GM19324 (cell line): ENCODE results near the gene PPDPF.

Experiments used
- ATAC-seq: cut with Tn5 transposase; IDR thresholded peaks from one replicate; pipeline ENCODE4 v1.9.1; 2021; ENCODE audit warnings: mild to moderate bottlenecking, moderate library complexity; ENCODE audit not compliant: unreplicated experiment, low FRiP score

Gene PPDPF

GRCh38 chr20:63519668-63520503 lies 679 bp upstream of the PPDPF start:
- peak; percentile 21 for ATAC-seq

DNA sequence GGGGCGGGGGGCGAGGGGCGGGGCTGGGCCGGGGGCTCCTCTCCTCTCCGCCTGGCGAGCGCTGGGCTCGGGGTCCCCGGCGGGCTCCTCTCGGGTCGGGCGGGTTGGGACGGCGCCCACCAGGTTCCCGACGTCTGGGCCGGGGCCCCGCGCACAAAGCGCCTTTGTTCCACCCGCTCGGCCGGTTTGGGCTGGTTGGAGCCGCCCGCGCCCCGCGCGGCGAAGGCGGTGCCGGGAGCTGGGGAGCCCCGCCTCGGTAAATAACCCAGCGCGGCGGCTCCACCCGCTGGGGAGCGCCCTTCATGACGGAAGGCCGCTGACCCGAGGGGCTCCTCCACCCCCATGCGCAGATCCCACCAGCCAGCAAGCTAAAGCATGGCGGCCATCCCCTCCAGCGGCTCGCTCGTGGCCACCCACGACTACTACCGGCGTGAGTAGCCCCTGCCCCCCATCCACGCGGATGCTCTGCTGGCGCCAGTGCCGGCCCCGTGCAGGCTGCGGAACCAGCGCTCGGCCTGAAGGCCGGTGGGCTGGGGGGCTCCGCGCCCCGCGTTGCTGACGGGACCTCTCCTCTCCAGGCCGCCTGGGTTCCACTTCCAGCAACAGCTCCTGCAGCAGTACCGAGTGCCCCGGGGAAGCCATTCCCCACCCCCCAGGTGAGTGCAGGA lies 503 bp downstream of the PPDPF start:
- peak; percentile 56 for ATAC-seq

DNA sequence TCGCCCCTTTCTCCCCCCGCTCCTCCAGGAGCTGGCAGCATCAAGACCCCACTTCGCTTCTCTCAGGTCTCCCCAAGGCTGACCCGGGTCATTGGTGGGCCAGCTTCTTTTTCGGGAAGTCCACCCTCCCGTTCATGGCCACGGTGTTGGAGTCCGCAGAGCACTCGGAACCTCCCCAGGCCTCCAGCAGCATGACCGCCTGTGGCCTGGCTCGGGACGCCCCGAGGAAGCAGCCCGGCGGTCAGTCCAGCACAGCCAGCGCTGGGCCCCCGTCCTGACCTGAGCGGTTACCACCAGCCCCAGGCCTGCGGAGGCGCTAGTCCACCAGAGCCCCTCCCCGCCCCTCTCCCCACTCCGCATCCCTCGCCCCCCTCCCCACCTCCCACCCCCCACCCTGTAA lies 1.0 kb downstream of the PPDPF start:
- ATAC-seq, result no peak

- ATAC-seq, result no peak
Measured at GRCh38 chr20:63522091-63522868, 1.7 kb downstream of the PPDPF start.

DNA sequence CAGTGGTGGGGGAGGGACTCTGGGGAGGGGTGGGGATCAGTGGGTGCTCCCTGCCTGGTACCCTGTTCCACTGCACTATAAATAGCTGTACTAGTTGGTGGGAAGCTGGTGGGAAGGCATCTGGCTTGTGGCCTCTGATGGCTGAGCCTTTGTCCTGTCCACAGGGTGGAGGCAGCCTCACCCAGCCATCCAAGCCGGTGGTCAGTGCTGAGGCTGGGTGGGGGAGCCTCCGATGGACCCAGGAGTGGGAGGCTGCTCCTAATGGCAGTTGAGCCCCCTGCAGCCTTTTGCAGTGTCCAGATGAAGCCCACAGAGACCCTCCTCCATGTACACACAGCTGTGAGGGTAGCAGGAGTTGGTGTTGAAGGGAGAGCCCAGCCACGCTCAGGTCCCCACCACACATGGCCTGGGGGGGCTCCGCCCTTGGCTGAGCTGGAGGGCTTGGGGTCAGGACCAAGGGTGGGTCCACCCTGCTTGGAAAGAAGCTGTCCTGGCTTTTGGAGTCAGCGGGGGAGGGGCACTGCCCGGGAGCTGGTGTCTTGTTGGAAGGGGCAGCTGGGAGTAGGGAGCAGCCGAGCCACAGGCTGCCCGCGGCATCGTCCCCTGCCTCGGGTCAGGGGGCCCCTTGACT lies 2.5 kb downstream of the PPDPF start:
- no peak for ATAC-seq

DNA sequence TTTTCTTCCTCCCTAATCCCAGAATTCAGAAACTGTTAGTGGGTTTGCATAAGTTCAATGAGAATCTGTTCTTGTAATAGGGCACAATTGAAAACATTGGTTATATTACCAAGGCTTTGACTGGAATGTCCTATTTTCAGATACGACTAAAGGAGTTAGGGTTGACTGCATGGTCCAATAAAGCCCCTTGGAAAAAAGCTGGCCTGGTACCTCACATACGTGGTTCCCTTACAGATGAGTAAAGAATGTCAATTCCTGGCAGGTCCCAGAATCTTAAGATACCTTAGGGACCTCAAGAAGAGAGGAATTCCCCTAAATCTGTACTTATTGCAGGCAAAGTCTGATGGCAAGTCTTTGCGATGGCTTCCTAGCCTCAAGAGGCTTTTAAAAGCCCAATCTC lies 4.6 kb downstream of the PPDPF start:
- ATAC-seq, result no peak

DNA sequence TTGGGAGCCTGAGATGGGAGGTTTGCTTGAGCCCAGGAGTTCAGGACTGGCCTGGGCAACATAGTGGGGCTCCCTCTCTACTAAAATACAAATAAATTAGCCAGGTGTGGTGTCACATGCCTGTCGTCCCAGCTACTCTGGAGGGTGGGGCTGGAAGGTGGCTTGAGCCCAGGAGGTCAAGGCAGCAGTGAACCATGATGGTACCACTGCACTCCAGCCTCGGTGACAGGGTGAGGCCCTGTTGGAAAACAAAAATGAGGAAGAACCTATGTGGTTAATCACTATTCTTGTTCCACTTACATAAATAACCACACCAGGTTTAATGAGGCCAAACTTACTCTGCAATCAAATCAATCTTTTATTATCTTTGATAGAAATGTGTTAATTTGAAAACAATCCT lies 5.4 kb downstream of the PPDPF start:
- no peak for ATAC-seq

DNA sequence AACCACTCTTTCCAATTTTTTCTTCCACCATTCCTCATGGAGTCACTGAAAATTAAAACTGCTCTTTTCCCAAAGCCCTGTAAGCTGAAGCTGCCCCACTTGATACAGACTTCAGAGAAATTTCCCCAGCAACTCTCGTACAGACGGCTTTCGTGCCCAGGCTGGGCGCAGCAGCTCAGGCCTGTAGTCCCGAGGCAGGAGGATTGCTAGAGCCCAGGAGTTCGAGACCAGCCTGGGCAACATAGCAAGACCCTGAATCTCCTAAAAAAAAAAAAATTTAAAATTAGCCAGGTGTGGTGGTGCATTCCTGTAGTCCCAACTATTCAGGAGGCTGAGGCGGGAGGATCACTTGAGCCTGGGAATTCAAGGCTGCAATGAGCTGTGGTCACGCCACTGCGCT lies 6.6 kb downstream of the PPDPF start:
- ATAC-seq, result no peak

DNA sequence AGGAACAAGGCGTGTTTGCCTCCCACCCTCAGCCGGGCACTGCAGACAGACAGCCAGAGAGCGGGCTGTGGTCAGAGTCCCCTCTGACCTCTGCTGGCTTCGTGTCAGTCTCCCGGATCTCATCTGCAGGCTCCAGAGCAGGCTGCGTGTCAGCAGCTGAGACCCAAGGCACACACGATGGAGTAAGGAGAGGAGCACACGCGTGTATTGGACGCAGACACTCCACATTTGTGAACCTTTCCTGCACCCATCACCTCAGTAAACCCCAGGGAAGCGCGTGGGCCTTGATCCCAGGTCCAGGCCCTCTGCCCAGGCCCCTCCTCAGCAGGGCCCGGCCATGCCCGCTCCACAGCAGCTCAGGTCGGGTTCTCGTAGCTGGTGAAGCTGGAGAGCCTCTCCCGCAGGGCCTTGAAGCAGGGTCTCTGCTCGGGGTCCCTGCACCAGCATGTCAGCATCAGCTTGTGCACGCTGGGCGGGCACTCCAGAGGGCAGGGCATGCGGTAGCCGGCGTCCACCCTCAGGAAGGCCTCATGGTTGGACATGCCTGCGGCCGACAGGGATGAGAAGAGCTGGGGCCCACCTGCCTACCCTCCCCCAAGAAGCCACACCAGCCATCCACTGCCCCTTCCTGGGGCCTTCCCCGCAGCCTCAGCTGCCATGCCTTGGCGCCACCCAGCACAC lies 8.8 kb downstream of the PPDPF start:
- ATAC-seq, result no peak

DNA sequence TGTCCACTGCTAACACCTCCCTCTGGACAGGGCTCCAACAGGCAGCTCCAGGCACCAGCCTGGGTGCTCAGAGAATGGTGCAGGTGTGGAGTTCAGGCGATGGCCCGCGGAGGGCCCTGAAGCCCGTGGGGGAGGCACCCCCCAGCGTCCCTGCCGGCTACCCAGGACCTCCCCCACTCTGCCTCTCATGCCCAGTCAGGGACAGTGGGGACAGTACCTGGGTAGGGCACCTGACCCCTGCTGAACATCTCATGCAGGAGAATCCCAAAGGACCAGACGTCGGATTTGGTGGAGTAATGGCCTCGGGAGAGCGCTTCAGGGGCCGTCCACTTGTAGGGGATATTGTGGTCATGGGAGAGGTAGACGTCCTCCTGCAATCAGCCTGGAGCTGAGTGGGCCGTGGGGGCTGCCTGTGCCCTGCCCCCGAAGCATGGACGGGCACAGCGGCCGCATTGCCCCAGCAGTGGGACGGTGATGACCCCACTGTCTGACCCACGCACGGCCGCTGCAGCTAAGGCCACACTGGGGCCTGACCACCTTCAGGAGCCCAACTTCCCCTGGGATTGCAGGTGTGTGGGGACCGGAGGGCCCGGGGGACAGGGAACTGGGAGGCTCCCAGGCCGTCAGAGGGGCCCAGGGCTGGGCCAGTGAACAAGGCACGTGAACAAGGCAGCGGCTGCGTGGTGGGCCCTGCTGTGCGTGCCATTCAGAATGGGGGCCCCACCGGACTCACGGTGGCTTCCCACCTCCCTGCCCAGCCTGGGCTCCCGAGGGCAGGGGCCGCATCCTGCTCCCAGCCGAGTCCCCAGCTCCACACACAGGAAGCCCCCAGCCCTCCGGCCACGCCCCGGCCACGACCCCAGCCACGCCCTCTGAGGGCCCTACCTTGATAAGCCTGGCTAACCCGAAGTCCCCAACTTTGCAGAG lies 9.6 kb downstream of the PPDPF start:
- ATAC-seq, result no peak

DNA sequence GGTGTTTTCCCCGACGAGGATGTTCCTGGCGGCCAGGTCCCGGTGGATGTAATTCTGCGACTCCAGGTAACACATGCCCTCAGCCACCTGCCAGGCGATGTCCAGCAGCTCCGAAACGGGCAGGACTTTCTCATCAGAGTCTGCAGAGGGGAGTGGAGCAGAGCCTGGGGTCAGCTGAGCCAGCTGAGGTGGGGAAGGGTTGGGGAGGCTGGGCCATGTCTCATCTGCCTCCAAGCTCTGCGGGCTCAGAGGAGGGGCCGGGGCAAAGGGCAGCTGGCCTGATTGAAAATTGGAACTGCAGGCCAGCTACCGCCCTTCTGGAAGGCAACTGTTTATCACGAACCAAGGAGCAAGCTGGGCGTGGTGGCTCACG lies 10.2 kb downstream of the PPDPF start:
- no peak for ATAC-seq

DNA sequence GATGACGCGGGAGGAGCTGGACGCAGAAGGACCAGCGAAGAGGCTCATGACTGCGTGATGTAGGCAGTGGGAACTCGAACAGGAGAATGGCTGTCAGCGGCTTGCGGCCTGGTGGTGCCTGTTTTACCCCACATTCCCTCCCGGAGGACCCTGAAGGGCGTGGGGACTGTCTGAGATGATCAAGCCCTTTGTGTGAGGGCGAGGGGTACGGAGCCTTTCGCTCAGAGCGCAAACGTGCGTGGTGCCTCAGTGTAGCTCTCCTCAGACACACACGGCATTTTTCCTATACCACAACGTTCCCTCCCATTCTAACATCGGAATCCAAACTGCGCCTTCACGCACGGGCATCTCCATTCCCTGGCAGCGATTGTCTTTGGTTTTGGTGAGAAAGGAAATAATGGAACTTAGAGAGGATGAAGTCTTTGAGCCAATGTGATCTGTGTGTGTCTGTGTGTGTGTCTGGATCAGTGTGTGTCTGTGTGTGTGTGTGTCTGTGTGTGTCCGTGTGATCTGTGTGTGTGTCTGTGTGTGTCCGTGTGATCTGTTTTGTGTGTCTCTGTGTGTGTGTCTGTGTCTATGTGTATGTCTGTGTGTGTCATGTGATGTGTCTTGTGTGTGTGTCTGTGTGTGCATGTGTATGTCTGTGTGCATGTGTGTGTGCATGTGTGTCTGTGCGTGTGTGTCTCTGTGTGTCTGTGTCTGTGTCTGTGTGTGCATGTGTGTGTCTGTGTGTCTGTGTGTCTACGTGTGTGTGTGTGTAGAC lies 11.3 kb downstream of the PPDPF start:
- no peak for ATAC-seq

DNA sequence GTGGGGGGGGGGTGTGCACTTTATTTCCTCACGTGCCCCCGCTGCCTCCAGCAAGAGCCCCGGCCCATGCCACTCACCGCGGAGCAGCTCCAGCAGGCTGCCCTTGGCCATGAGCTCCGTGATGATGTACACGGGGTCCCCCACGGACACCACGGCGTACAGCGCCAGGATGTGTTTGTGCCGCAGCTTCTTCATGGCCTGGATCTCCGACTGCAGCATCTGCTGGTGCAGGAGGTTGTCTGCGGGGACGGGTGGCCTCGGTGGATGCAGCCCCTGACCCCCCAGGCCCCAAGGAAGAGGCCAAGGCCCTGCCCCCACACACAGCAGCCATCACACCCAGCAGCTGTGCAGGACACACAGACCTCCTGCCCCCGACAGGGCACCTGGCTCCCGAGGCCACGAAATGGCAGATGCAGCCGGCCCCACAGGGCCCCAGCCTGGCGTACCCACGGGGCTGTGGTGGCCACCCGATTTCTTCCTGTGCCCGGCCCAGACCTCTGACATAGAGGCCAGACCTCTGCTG lies 11.9 kb downstream of the PPDPF start:
- no peak for ATAC-seq

DNA sequence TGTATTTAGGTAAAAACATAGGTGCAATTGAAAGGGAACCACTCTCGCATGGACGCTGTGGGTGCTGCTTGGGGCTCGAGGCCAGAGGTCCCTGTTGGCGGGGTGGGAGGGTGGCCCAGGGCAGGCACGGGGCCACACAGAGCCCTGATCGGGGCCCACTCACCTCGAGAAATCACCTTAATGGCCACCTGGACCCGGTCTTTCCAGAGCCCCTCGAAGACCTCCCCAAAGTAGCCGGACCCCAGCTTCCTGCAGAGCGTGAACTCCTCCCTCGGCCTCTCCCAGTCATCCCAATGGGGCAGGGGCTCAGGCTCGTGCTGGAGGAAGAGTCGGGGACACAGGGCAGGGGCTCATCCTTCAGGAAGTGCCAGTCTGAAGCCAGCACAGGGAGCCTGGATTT lies 12.8 kb downstream of the PPDPF start:
- ATAC-seq, result no peak

DNA sequence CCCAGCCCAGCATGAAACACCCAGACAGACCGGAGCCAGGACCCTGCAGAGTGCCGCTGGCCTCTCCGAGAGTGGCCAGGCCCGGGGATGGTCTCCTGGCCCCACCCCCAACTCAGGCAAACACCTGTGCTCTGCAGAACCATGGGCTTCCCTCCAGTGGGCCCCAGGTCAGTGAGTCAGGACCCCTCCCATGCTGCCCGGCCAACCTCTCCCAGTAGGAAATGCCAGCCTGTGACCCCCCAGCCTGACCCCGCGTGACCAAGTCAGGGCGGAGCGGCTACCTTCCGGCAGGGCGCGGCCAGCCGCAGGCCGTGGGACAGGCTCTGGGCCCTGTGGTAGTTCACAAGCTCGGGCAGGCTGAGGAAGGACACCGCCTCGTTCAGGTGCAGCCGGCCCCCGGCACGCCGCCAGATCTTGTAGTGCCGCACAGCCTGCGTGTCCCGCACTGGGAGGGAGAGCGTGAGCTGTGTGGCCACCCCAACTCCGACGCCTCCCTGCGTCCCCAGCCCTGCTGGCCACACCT lies 13.4 kb downstream of the PPDPF start:
- no peak for ATAC-seq

DNA sequence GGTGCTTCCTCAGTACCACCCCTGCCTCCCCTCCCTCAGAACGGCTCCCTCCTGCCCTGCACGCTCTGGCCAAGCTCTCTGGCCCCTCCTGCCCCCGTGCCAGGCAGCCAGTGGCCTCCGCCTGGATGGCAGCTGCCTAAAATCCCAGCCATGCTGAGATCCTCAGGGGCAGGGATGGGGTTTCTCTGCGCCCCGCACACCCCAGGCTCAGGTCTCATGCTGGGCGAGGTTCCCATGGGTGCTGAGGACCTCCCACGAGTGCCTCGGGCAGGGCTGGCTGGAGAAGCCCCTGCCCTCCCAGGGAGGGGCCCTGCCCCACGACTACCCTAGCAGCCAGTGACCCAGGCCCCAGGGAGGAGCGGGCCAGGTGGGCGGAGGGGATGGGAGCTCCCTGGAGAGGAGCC lies 13.9 kb downstream of the PPDPF start:
- ATAC-seq, result no peak

- no peak for ATAC-seq
Measured at GRCh38 chr20:63534831-63535651, 14.5 kb downstream of the PPDPF start.
